Stromal cell of bone marrow (primary cell): ENCODE results near the gene F7.
A peak's percentile ranks its signal among the peaks of the same experiment; 100 is the strongest.
"Not testable (repeated sequence)": the region's sequence is repeated elsewhere in the genome, so short reads cannot be mapped to it uniquely, and the experiment has no call there.

Experiments
- DNase-seq: peaks from one replicate; pipeline ENCODE4 v3.0.0-alpha.2; 2012; ENCODE audit warnings: low read depth

Gene F7

GRCh38 chr13:113153810-113154748 is 48.5 kb downstream of the F7 start:
- DNase-seq: peak; percentile 34

GRCh38 chr13:113155201-113155600 is 49.6 kb downstream of the F7 start:
- DNase-seq: no peak

- DNase-seq: no peak
Observed at GRCh38 chr13:113155982-113156655, 50.5 kb downstream of the F7 start.

GRCh38 chr13:113157206-113157928 is 51.8 kb downstream of the F7 start:
- no peak for DNase-seq

GRCh38 chr13:113157929-113158747 is 52.5 kb downstream of the F7 start, which contains the start of gene PROZ:
Gene PROZ (plus strand): TSS chr13:113158648. CDS start chr13:113158661, 13 bp downstream.
- DNase-seq: no peak

- DNase-seq: no peak
Observed at GRCh38 chr13:113158946-113159345, 53.4 kb downstream of the F7 start.

GRCh38 chr13:113159701-113160100 is 54.1 kb downstream of the F7 start:
- DNase-seq: no peak

- DNase-seq: no peak
Observed at GRCh38 chr13:113160983-113161382, 55.4 kb downstream of the F7 start.

GRCh38 chr13:113161433-113161832 is 55.8 kb downstream of the F7 start:
- no peak for DNase-seq

- not testable (repeated sequence) for DNase-seq
Observed at GRCh38 chr13:113161975-113162374, 56.4 kb downstream of the F7 start.

GRCh38 chr13:113162783-113163685 is 57.4 kb downstream of the F7 start:
- no peak for DNase-seq

- DNase-seq: no peak
Observed at GRCh38 chr13:113164492-113164891, 58.9 kb downstream of the F7 start.

- no peak for DNase-seq
Observed at GRCh38 chr13:113166266-113166665, 60.7 kb downstream of the F7 start.

- no peak for DNase-seq
Observed at GRCh38 chr13:113166681-113167080, 61.1 kb downstream of the F7 start.

GRCh38 chr13:113167155-113167554 is 61.6 kb downstream of the F7 start:
- DNase-seq: no peak

GRCh38 chr13:113167575-113167974 is 62.0 kb downstream of the F7 start:
- no peak for DNase-seq

GRCh38 chr13:113168211-113168610 is 62.6 kb downstream of the F7 start:
- DNase-seq: no peak

GRCh38 chr13:113169277-113170272 is 64.0 kb downstream of the F7 start:
- DNase-seq: no peak
